ENCODE data around the gene SERPINA3.
"Not testable (repeated sequence)": the region's sequence is repeated elsewhere in the genome, so short reads cannot be mapped to it uniquely, and the experiment has no call there.

Gene SERPINA3

DNA sequence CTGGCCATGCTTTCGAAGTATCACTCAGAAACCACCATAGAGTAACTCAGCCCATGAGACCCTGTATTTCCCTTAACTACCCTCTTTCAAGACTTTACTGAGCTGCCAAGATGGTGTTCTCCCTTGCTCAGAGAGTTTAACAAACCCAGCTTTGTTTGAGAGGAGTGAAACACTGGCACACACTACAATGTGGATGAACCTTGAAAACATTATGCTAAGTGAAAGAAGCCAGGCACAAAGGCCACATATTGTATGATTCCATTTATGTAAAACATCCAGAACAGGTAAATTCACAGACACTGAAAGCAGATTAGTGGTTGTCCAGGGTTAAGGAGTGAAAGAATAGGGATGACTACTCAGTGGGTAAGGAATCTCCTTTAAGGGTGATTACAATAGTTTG is 18.9 kb downstream of the SERPINA3 start:
- no peak for DNase-seq

DNA sequence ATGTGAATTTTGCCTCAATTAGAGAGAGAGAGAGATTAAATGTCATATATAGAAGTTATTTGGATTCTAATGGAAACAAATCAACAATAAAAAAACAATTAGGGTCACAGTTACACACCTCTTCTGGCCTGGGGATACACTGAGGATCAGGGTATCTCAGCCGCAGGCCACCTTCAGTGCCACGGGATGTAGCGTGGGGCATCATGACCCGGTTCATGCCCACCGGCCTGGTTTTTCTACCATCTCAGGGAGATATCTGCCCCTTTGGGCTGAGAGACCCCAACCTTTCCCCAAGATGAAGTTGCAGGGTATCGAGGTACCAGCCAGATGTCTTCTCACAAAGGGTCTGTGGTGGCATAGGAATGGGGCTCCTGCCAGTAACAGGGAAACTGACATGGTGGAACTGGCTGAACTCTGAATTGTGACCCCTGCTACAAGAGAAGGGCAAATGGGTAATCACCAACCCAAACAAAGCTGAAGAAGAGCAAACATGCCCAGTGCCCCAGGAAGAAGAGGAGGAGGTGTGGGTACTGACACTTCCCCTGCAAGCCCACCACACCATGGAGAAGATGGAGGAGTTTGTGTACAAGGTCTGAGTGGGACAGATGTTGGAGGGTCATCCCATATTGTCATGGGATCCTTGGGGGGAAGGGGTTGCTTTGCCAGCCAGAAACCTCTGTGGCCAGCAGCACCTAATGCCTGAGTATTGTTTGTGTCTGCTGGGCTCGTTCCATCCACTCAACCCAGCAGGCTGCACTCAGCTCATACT is 19.5 kb downstream of the SERPINA3 start:
- DNase-seq, result no peak

GRCh38 chr14:94632305-94632590 is 20.1 kb downstream of the SERPINA3 start:
- no peak for DNase-seq

- DNase-seq, result no peak
Measured at GRCh38 chr14:94633121-94633520, 20.9 kb downstream of the SERPINA3 start.

DNA sequence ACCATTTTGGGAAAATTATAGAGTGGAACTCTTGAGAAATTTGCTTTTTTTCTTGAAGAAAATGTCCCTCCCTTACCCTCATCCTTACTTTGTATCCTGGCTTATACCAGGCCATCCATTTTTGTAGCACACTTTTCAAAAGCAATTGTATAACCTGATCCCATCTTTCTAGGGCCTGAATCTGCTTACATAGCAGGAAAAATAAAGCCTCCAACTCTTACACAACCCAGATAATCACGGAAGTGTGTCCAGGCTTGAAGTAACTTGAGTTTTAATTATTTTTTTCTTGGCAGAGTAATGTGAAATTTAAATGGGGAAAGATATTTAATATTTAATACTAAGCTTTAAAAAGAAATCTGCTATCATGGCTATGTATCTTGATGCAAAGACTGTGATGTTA is 23.0 kb downstream of the SERPINA3 start:
- no peak for DNase-seq

- DNase-seq, result no peak
Measured at GRCh38 chr14:94636744-94637412, 24.7 kb downstream of the SERPINA3 start.

DNA sequence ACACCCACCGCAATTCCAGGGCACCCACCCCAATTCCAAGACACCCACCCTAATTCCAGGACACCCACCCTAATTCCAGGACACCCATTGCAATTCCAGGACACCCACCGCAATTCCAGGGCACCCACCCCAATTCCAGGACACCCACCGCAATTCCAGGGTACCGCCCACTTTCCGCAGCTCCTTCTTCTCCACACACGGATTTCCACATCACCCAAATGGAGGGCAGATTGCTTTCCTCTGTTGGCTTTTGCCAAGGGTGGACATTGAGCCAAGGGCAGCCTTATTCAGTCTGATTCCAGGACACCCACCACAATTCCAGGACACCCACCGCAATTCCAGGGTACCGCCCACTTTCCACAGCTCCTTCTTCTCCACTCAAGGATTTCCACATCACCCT is 25.6 kb downstream of the SERPINA3 start:
- DNase-seq, result not testable (repeated sequence)

GRCh38 chr14:94638339-94638738 is 26.1 kb downstream of the SERPINA3 start:
- no peak for DNase-seq

- DNase-seq, result no peak
Measured at GRCh38 chr14:94638961-94639817, 27.0 kb downstream of the SERPINA3 start.

DNA sequence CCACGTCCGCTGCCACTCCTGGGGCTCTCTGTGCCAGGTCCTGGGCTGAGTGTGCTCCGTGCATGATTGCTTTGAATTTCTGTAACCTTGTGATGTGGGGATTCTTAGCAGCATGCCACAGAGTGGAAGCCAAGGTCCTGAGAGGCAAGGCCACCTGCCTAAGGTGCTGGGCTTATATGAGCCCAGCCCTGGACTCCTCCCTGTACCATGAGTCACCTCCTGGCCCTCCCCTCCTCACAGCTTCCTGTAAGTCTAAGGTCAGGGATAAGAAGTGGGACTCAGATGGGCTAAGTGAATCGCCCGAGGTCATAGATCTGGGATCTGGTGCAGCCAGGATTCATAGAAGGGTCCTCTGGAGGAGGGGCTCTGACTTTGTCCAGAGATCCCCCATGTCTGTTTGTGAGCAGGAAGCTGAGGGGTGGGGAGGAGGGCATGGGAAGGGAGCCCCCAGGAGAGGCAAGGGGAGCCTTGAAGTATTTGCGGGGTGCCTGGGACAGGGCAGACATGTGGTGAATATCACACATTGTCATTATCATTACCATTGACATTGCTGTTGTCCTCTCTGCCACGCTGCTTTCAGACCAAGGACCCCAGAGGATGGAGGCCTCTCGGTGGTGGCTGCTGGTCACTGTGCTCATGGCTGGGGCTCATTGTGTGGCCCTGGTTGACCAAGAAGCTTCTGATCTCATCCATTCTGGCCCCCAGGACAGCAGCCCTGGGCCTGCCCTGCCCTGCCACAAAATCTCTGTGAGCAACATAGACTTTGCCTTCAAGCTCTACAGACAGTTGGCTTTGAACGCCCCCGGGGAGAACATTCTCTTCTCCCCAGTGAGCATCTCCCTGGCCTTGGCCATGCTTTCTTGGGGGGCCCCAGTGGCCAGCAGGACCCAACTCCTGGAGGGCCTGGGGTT is 28.8 kb downstream of the SERPINA3 start:
- DNase-seq, result no peak

GRCh38 chr14:94641632-94641955 is 29.4 kb downstream of the SERPINA3 start:
- no peak for DNase-seq

GRCh38 chr14:94643316-94644101 is 31.3 kb downstream of the SERPINA3 start:
- DNase-seq, result no peak

GRCh38 chr14:94644102-94644535 is 31.9 kb downstream of the SERPINA3 start:
- DNase-seq, result no peak

GRCh38 chr14:94646066-94646465 is 33.9 kb downstream of the SERPINA3 start:
- no peak for DNase-seq

DNA sequence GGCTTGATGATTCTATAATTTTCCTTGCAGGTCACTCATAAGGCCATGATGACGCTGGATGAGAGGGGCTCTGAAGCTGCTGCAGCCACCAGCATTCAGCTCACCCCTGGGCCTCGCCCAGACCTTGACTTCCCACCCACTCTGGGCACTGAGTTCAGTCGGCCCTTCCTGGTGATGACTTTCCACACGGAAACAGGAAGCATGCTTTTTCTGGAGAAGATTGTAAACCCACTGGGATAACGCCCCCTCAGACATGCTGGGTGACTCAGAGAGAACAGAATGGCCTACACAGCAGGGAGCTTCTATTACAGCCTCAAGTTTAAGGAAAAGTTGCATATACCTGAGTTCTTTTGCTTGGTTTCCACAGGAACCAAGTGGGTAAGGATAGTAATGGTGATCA is 34.3 kb downstream of the SERPINA3 start:
- peak in 3 of 58 donors; percentile 9 to 18 (median 11) for DNase-seq

- no peak for DNase-seq
Measured at GRCh38 chr14:94648801-94649200, 36.6 kb downstream of the SERPINA3 start.

DNA sequence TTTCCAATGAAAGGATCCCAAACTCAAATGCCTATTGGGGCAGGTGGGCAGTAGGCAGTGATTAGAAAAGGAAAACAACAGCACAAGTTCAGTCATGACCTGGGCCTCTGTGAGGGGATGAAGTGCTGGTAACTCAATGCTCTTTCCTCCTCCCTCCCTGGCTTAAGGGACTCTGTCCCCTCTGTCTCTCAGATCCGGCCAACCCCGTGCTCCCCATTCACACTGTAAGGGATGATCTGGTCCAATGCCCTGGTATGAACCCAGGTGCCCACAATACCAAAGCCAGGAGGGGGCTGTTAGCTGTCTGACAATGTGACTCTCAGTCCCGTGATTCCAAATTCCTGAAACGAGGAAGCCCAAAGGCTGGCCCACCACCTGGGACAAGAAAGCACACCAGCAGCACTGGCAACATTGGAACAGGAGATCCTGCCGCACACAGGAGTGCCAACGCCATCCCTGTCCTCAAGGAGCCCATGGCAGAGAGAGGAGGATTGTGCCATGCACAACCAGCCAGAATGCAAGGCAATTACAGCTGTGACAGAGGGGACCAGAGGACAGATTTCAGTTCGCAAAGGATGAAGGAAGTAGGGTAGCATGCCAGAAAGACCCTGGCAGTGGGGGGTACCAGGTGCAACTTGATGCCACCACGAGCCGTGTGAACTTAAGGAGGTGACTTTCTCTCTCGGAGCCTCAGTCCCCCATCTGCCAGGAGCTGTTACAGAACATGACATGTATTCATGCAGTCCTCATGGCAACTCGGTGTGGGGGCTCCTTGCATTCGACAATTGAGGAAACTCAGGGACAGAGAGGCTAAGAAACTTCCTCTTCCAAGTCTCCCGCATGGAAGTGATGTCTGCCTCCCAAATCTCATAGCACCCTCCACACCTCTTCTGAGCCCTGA is 37.6 kb downstream of the SERPINA3 start:
- DNase-seq, result no peak

DNA sequence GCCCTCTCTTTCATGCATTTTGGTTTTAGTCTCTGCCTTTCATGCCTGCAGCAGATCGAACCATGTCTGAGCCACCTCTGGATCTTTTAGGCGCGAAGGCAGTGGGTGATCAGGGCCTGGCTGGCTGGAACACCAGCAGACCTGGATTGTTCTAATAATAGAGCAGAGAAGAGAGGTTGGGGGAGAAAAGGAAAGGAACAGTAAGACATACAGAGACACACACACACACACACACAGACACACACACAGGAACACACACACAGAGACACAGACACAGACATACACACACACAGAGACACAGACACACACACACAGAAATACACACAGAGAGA is 38.2 kb downstream of the SERPINA3 start:
- DNase-seq, result no peak
